H1 (cell line): ENCODE results near the gene VAV2. TPM values are rescaled to one million over a fixed set of nuclear protein-coding genes. Genes with fewer than 3 reads are reported as not detected.

Experiments used
- CTCF ChIA-PET: fragments of 300-600 bp; sonication (Branson Sonifier 250); formaldehyde crosslinking; loops from one replicate; lab custom pipeline; 2021; ENCODE audit not compliant: partially characterized antibody; lab: Charles Lee
- POLR2A ChIA-PET: fragments of 300-600 bp; sonication (Branson Sonifier 250); formaldehyde crosslinking; loops from one replicate; lab custom pipeline; 2021; ENCODE audit warnings: inconsistent platforms; ENCODE audit not compliant: partially characterized antibody; lab: Charles Lee
- DNase-seq, 2 experiments: peaks; one replicate each; pipeline versions ENCODE4 v3.0.0 to v3.0.0-alpha.2; 2010 to 2022; ENCODE audit warnings: low spot score in 2 of 2, low read depth in 1 of 2, mixed read lengths in 1 of 2
- FAIRE-seq: peaks from 2 replicates; lab custom pipeline; 2011; peaks lifted over from hg19 to GRCh38; lab: Jason Lieb, UNC
- H2AFZ ChIP-seq: 2 replicates; pipeline ENCODE4 v1.8.1; 2012; ENCODE audit warnings: low read length, inconsistent platforms
- H2AK5ac ChIP-seq: 2 replicates; pipeline ENCODE4 v1.6.1; 2013; ENCODE audit warnings: low read depth, low read length
- H2BK120ac ChIP-seq: replicated peaks from 2 replicates; pipeline ENCODE3; 2013; ENCODE audit warnings: low read depth, low read length, inconsistent platforms
- H2BK12ac ChIP-seq: 2 replicates; pipeline ENCODE4 v1.6.1; 2013; ENCODE audit warnings: low read depth, low read length
- H2BK15ac ChIP-seq: 2 replicates; pipeline ENCODE4 v1.6.1; 2013; ENCODE audit warnings: low read length
- H2BK20ac ChIP-seq: 2 replicates; pipeline ENCODE4 v1.6.1; 2013; ENCODE audit warnings: low read length
- H2BK5ac ChIP-seq: 2 replicates; pipeline ENCODE4 v1.6.1; 2013; ENCODE audit warnings: low read depth, low read length
- H3K14ac ChIP-seq: 2 replicates; pipeline ENCODE4 v1.6.1; 2013; ENCODE audit warnings: inconsistent platforms; ENCODE audit not compliant: insufficient read length
- H3K18ac ChIP-seq: 2 replicates; pipeline ENCODE4 v1.6.1; 2013; ENCODE audit warnings: low read length; ENCODE audit errors: extremely low read depth
- H3K23ac ChIP-seq: 2 replicates; pipeline ENCODE4 v1.6.1; 2013; ENCODE audit warnings: inconsistent platforms; ENCODE audit not compliant: insufficient read length
- H3K23me2 ChIP-seq: 2 replicates; pipeline ENCODE4 v1.6.1; 2013; ENCODE audit warnings: low read depth, low read length
- H3K27ac ChIP-seq: 2 replicates; pipeline ENCODE4 v1.6.1; 2011; ENCODE audit warnings: low read depth, low read length, inconsistent platforms
- H3K27me3 ChIP-seq, 4 experiments: replicated peaks in 1 of 4; 1 replicate in 1 of 4; 2 replicates in 3 of 4; pipeline versions ENCODE4 v1.6.1 to v1.8.1; 2011 to 2013; ENCODE audit warnings: low read length in 3 of 4, mild to moderate bottlenecking in 3 of 4, inconsistent platforms in 2 of 4, mixed read lengths in 2 of 4, moderate library complexity in 1 of 4; ENCODE audit not compliant: control insufficient read depth in 3 of 4, insufficient read depth in 3 of 4; ENCODE audit errors: extremely low read depth in 1 of 4
- H3K36me3 ChIP-seq, 4 experiments: 2 replicates each; pipeline versions ENCODE4 v1.6.1 to v1.8.1; 2011 to 2013; ENCODE audit warnings: mild to moderate bottlenecking in 4 of 4, low read length in 3 of 4, moderate library complexity in 2 of 4, control low read depth in 1 of 4, inconsistent platforms in 1 of 4; ENCODE audit not compliant: insufficient read depth in 4 of 4, control insufficient read depth in 2 of 4
- H3K4ac ChIP-seq: replicated peaks from 2 replicates; pipeline ENCODE3; 2013; ENCODE audit warnings: low read length, low read depth, mixed read lengths, inconsistent platforms; ENCODE audit not compliant: insufficient read length
- H3K4me1 ChIP-seq, 4 experiments: replicated peaks in 1 of 4; 1 replicate in 1 of 4; 2 replicates in 3 of 4; pipeline versions ENCODE4 v1.6.1 to v1.8.1; 2011 to 2013; ENCODE audit warnings: low read length in 3 of 4, inconsistent platforms in 2 of 4, mixed read lengths in 1 of 4; ENCODE audit not compliant: insufficient read depth in 4 of 4, control insufficient read depth in 3 of 4
- H3K4me2 ChIP-seq, 2 experiments: 2 replicates each; pipeline versions ENCODE4 v1.6.1 to v1.8.1; 2011 to 2013; ENCODE audit warnings: low read depth in 2 of 2, low read length in 2 of 2, control low read depth in 1 of 2, inconsistent platforms in 1 of 2, mild to moderate bottlenecking in 1 of 2; ENCODE audit not compliant: insufficient read depth in 1 of 2
- H3K4me3 ChIP-seq, 4 experiments: fragments of 200-600, 300-600 bp in 1 of 4; sonication (generic), shearing (Covaris generic), sonication (Bioruptor Twin) in 1 of 4; 2 replicates each; pipeline versions ENCODE4 v1.5.1 to v1.8.1; 2011 to 2016; ENCODE audit warnings: low read length in 4 of 4, low read depth in 3 of 4, control low read depth in 2 of 4, inconsistent platforms in 2 of 4, mild to moderate bottlenecking in 2 of 4, mixed read lengths in 1 of 4, moderate library complexity in 1 of 4; ENCODE audit not compliant: insufficient read depth in 2 of 4; ENCODE audit errors: extremely low read depth in 1 of 4
- H3K56ac ChIP-seq: replicated peaks from 2 replicates; pipeline ENCODE3; 2013; ENCODE audit warnings: low read depth, mild to moderate bottlenecking, mixed read lengths, low read length, inconsistent platforms; ENCODE audit not compliant: insufficient read length
- H3K79me1 ChIP-seq: 2 replicates; pipeline ENCODE4 v1.6.1; 2013; ENCODE audit warnings: low read depth, low read length, control low read depth
- H3K79me2 ChIP-seq, 2 experiments: 2 replicates each; pipeline versions ENCODE4 v1.6.1 to v1.8.1; 2012 to 2013; ENCODE audit warnings: low read length in 2 of 2, mild to moderate bottlenecking in 2 of 2, inconsistent platforms in 1 of 2; ENCODE audit not compliant: insufficient read depth in 2 of 2, control insufficient read depth in 1 of 2
- H3K9ac ChIP-seq, 4 experiments: replicated peaks in 1 of 4; 1 replicate in 1 of 4; 2 replicates in 3 of 4; pipeline versions ENCODE4 v1.6.1 to v1.8.1; 2011 to 2013; ENCODE audit warnings: low read depth in 3 of 4, low read length in 3 of 4, control low read depth in 2 of 4, mild to moderate bottlenecking in 2 of 4, moderate library complexity in 2 of 4, inconsistent platforms in 1 of 4; ENCODE audit errors: extremely low read depth in 1 of 4
- H3K9me3 ChIP-seq, 2 experiments: 2 replicates each; pipeline versions ENCODE4 v1.6.1 to v1.8.1; 2012 to 2013; ENCODE audit warnings: mild to moderate bottlenecking in 2 of 2, moderate library complexity in 2 of 2, control low read depth in 1 of 2, inconsistent platforms in 1 of 2, low read depth in 1 of 2, low read length in 1 of 2, mixed read lengths in 1 of 2; ENCODE audit not compliant: insufficient read depth in 2 of 2
- H4K20me1 ChIP-seq, 2 experiments: replicated peaks in 1 of 2; 2 replicates each; pipeline versions ENCODE3 to v1.8.1; 2011 to 2013; ENCODE audit warnings: inconsistent platforms in 2 of 2, low read length in 2 of 2, mild to moderate bottlenecking in 1 of 2; ENCODE audit not compliant: insufficient read depth in 2 of 2, control insufficient read depth in 1 of 2
- H4K5ac ChIP-seq: 2 replicates; pipeline ENCODE4 v1.6.1; 2013; ENCODE audit warnings: low read length, low read depth, mixed read lengths, inconsistent platforms; ENCODE audit not compliant: insufficient read length
- H4K8ac ChIP-seq: 2 replicates; pipeline ENCODE4 v1.8.0; 2013; ENCODE audit warnings: mild to moderate bottlenecking, moderate library complexity, low read length, inconsistent platforms; ENCODE audit not compliant: insufficient read depth; ENCODE audit errors: extremely low read depth
- H4K91ac ChIP-seq: replicated peaks from 2 replicates; pipeline ENCODE3; 2013; ENCODE audit warnings: low read length, mixed read lengths, inconsistent platforms; ENCODE audit not compliant: insufficient read length
- CREB1 ChIP-seq: IDR thresholded peaks from 2 replicates; pipeline ENCODE4 v1.6.1; 2012; ENCODE audit warnings: inconsistent platforms
- EGR1 ChIP-seq: IDR thresholded peaks from 2 replicates; pipeline ENCODE4 v1.6.1; 2011; ENCODE audit warnings: low read depth, low read length, borderline replicate concordance
- EP300 ChIP-seq, 2 experiments: IDR thresholded peaks; 1 replicate in 1 of 2; 2 replicates in 1 of 2; pipeline ENCODE4 v1.6.1; 2011 to 2012; ENCODE audit warnings: low read depth in 2 of 2, low read length in 2 of 2, mild to moderate bottlenecking in 2 of 2, borderline replicate concordance in 1 of 2, inconsistent platforms in 1 of 2, moderate library complexity in 1 of 2
- EZH2 ChIP-seq: fragments of 200-600 bp; sonication (generic); IDR thresholded peaks from 2 replicates; pipeline ENCODE4 v1.7.1; 2012; ENCODE audit warnings: low read depth, mild to moderate bottlenecking, moderate library complexity, low read length, inconsistent platforms; ENCODE audit not compliant: severe bottlenecking
- FOSL1 ChIP-seq: IDR thresholded peaks from 2 replicates; pipeline ENCODE4 v1.6.1; 2011; ENCODE audit warnings: mild to moderate bottlenecking, low read depth, low read length, moderate library complexity; ENCODE audit not compliant: insufficient read depth
- GABPA ChIP-seq: IDR thresholded peaks from 2 replicates; pipeline ENCODE4 v1.6.1; 2011; ENCODE audit warnings: mild to moderate bottlenecking, low read length, moderate library complexity, borderline replicate concordance; ENCODE audit not compliant: insufficient read depth
- JUN ChIP-seq: IDR thresholded peaks from 2 replicates; pipeline ENCODE4 v1.6.1; 2011; ENCODE audit warnings: low read depth, mild to moderate bottlenecking, improper control_type of control experiment, low read length
- SIX5 ChIP-seq: IDR thresholded peaks from 2 replicates; pipeline ENCODE4 v1.6.1; 2011; ENCODE audit warnings: mild to moderate bottlenecking, low read depth, low read length
- SP2 ChIP-seq: IDR thresholded peaks from 2 replicates; pipeline ENCODE4 v1.6.1; 2012; ENCODE audit warnings: mild to moderate bottlenecking, low read length, inconsistent platforms
- SP4 ChIP-seq: IDR thresholded peaks from 2 replicates; pipeline ENCODE4 v1.6.1; 2012; ENCODE audit warnings: low read length, inconsistent platforms
- WGBS, 2 experiments: shearing (Covaris generic) in 1 of 2; methylation state at CpG; one replicate each; pipeline versions ENCODE4 v1.1.6 to v1.1.7; 2013 to 2015; ENCODE audit warnings: low lambda C conversion rate in 2 of 2, mixed read lengths in 2 of 2, inconsistent platforms in 1 of 2, low coverage in 1 of 2, missing lambda C conversion rate in 1 of 2; ENCODE audit not compliant: insufficient replicate concordance in 2 of 2, insufficient coverage in 1 of 2, insufficient read length in 1 of 2; ENCODE audit errors: extremely low coverage in 1 of 2, missing lambda C conversion rate in 1 of 2; 5-methylcytosine and 5-hydroxymethylcytosine counted together
- polyA plus RNA-seq, 7 experiments: library from polyadenylated mRNA; depleted of rRNA in 3 of 7; stranded (reverse) in 5 of 7; unstranded in 2 of 7; fragments of >200 nt in 5 of 7; fragments of 200-250 nt in 2 of 7; gene quantifications; 1 replicate in 5 of 7; 2 replicates in 1 of 7; 4 replicates in 1 of 7; pipeline versions ENCODE4 v1.2.1 to v1.2.3, GENCODE V29; 2011 to 2013; ENCODE audit warnings: missing spikeins in 2 of 7, mixed read lengths in 2 of 7
- total RNA-seq: library from RNA; stranded (reverse); fragmentation: NEBNext Ultra II Directional; extraction: Animal tissue kit (Norgen Biotek cat#: 25700); gene quantifications from 2 replicates; pipeline ENCODE4 v1.2.1, GENCODE V29; 2021

The VAV2 gene
- total and polyA plus RNA-seq, 2 of the 8 experiments (the other 6 are each of a cell fraction or from before 2014, with no cell fraction given) = 13.6 to 37.6 TPM

DNA sequence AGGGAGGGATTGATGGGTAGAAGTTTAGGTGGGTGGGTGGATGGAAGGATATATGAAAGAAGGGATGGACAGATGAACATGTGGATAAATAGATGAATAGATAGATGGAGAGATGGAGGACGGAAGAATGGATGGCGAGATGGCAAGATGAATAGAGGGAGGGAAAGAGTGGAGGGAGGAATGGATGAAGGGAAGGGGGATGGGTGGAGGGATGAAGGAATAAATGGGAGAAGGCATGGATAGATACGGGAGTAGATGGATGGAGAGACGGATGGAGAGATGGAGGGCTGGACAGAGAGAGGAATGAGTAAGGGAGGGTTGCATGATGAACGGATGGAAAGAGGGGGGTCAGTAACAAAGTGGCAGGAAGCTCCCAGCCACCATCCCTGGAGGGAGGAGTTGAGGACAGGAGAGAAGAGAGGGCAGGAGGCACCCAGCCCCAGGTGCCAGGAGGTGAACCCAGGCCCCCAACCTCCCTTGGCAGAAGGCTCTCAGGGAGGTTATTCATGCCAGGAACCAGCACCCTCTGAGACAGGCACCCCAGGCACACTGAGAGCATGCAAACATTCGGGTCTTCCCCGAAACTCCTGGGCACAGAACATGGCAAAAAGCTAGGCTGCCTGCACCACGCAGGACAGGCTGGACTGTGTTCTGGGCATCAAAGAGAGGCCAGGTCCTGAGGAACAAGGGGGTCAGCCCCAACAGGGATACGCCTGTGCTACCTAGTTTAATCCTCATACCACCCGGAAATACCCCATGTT lies 263.1 kb downstream of the VAV2 start:
- H3K79me2 ChIP-seq = no peaks in the 10 kb centered on the region
- H3K9me3 ChIP-seq = no peaks in the 10 kb centered on the region; a peak in 1 of 4 replicates
- POLR2A ChIA-PET = no interaction called here
- peaks cover 0 to 5% of the 10 kb centered on the region in 2 experiments for H4K20me1 ChIP-seq
- CTCF ChIA-PET = interaction anchor here (1.1 to 3.0 kb wide), 11 partner anchors 10 to 266 kb away, joined by 3 to 25 read pairs (median 4); partner anchors contain the start of genes ADAMTSL2 and SARDH
- WGBS, 2 experiments = 75 to 99% methylated on average over 4 to 10 of the region's 10 CpGs
- no peaks in the 10 kb centered on the region for H3K36me3 ChIP-seq
- H2BK12ac ChIP-seq = no peak overlapping the region
- no peak for FAIRE-seq
- H4K91ac ChIP-seq = no peak overlapping the region
- peaks cover 3% of the 10 kb centered on the region; the same call in 1 of the 2 replicates for H3K23me2 ChIP-seq
- H2BK120ac ChIP-seq = no peak overlapping the region
- H3K23ac ChIP-seq = no peak overlapping the region
- H2BK20ac ChIP-seq = no peak overlapping the region
- TF ChIP-seq SIX5 = no peak
- no peak for TF ChIP-seq EP300 (IDR thresholded peaks at IDR 0.05; ENCODE audit: borderline replicate concordance in 1 of 2, low read depth in 2 of 2, low read length in 2 of 2)
- no peak for TF ChIP-seq CREB1
- TF ChIP-seq SP2 = no peak
- TF ChIP-seq SP4 = no peak
- no peak for TF ChIP-seq EZH2
- TF ChIP-seq FOSL1 = no peak
- TF ChIP-seq EGR1 = no peak
- TF ChIP-seq GABPA = no peak
- TF ChIP-seq JUN = no peak
- no peak overlapping the region for H3K9ac ChIP-seq
- H3K4ac ChIP-seq = no peak overlapping the region
- no peak overlapping the region for H2BK15ac ChIP-seq
- no peak overlapping the region for H2AFZ ChIP-seq
- H4K5ac ChIP-seq = no peak overlapping the region
- H4K8ac ChIP-seq = no peak overlapping the region
- no peaks in the 10 kb centered on the region for H3K27me3 ChIP-seq
- no peak overlapping the region for H3K56ac ChIP-seq
- H3K79me1 ChIP-seq = no peaks in the 10 kb centered on the region
- H3K4me3 ChIP-seq = no peak overlapping the region
- no peak overlapping the region for H2BK5ac ChIP-seq
- no peak overlapping the region for H3K27ac ChIP-seq
- H3K14ac ChIP-seq = no peak overlapping the region
- H3K18ac ChIP-seq = no peak overlapping the region
- H3K4me1 ChIP-seq = no peaks in the 10 kb centered on the region; a peak in 1 of 7 replicates
- H2AK5ac ChIP-seq = no peak overlapping the region
- H3K4me2 ChIP-seq = no peak overlapping the region
- DNase-seq = no peak
